NCI-H226 (cell line): ENCODE results near the gene NDUFB1.
A peak's percentile ranks its signal among the peaks of the same experiment; 100 is the strongest.

ENCODE experiments used
- DNase-seq: peaks from one replicate; pipeline ENCODE4 v3.0.0-alpha.2; 2015

The NDUFB1 gene

GRCh38 chr14:92121670-92122350, at the start of gene NDUFB1, which contains the start of gene CPSF2:
NDUFB1 (minus strand) TSS chr14:92121706; CDS start chr14:92117637, 4,069 bp downstream.
CPSF2 (plus strand) TSS chr14:92121969; CDS start chr14:92130985, 9,016 bp downstream.
- peak; percentile 68 for DNase-seq

- DNase-seq: no peak
Measured at GRCh38 chr14:92164958-92165357, 43.5 kb upstream of the NDUFB1 start.

- no peak for DNase-seq
Measured at GRCh38 chr14:92161521-92161920, 40.0 kb upstream of the NDUFB1 start.

GRCh38 chr14:92160619-92161018, 39.1 kb upstream of the NDUFB1 start:
- DNase-seq: peak; percentile 65

- no peak for DNase-seq
Measured at GRCh38 chr14:92154283-92154942, 32.9 kb upstream of the NDUFB1 start.

- no peak for DNase-seq
Measured at GRCh38 chr14:92153581-92153980, 32.1 kb upstream of the NDUFB1 start.

- peak; percentile 9 for DNase-seq
Measured at GRCh38 chr14:92144708-92145107, 23.2 kb upstream of the NDUFB1 start.

GRCh38 chr14:92143962-92144361, 22.5 kb upstream of the NDUFB1 start:
- no peak for DNase-seq

- DNase-seq: no peak
Measured at GRCh38 chr14:92143309-92143708, 21.8 kb upstream of the NDUFB1 start.

- no peak for DNase-seq
Measured at GRCh38 chr14:92135269-92135668, 13.8 kb upstream of the NDUFB1 start.

GRCh38 chr14:92134456-92134855, 12.9 kb upstream of the NDUFB1 start:
- DNase-seq: no peak

GRCh38 chr14:92122761-92123160, 1.3 kb upstream of the NDUFB1 start:
- no peak for DNase-seq

- peak; percentile 4 for DNase-seq
Measured at GRCh38 chr14:92122351-92122677, 808 bp upstream of the NDUFB1 start.

- peak; percentile 1 for DNase-seq
Measured at GRCh38 chr14:92121207-92121669, 268 bp downstream of the NDUFB1 start.

- no peak for DNase-seq
Measured at GRCh38 chr14:92109490-92109889, 12.0 kb downstream of the NDUFB1 start.

- DNase-seq: no peak
Measured at GRCh38 chr14:92108345-92109254, 12.9 kb downstream of the NDUFB1 start.

GRCh38 chr14:92106143-92106926, 15.2 kb downstream of the NDUFB1 start, which contains the start of gene ATXN3:
ATXN3 (minus strand) TSS chr14:92106582; CDS start chr14:92106552, 30 bp downstream.
- DNase-seq: peak; percentile 97

- peak; percentile 28 for DNase-seq
Measured at GRCh38 chr14:92105893-92106142, 15.7 kb downstream of the NDUFB1 start.

- DNase-seq: no peak
Measured at GRCh38 chr14:92105073-92105892, 16.2 kb downstream of the NDUFB1 start.

- no peak for DNase-seq
Measured at GRCh38 chr14:92103363-92103989, 18.0 kb downstream of the NDUFB1 start.

- DNase-seq: no peak
Measured at GRCh38 chr14:92099802-92100201, 21.7 kb downstream of the NDUFB1 start.
